ENCODE data around the gene LCN12. TPM values are rescaled to one million over a fixed set of nuclear protein-coding genes. Genes with fewer than 3 reads are reported as not detected.

LCN12 gene
- polyA plus RNA-seq, 1 donor (not counting 4 experiments of a cell fraction or from before 2014, with no cell fraction given), result not detected

- Histone ChIP-seq H4K20me1 (ENCODE audit: control insufficient read depth, extremely low read depth, insufficient read depth, low read length) (no peaks in the 10 kb centered on the region), H3K79me2 (ENCODE audit: control insufficient read depth, insufficient read depth, low read length) (peaks cover 9% of the 10 kb centered on the region), H3K36me3 (ENCODE audit: control insufficient read depth in 2 of 2, extremely low read depth in 1 of 2, insufficient read depth in 2 of 2, low read length in 2 of 2) (peaks cover 28 to 51% of the 10 kb centered on the region in 2 experiments), H2AFZ (ENCODE audit: control insufficient read depth, low read length) (no peak overlapping the region), H3K9me3 (ENCODE audit: control insufficient read depth, low read depth, low read length) (no peaks in the 10 kb centered on the region), H3K4me3 (ENCODE audit: control insufficient read depth in 2 of 3, extremely low read depth in 1 of 3, insufficient read depth in 2 of 3, low read depth in 1 of 3, low read length in 3 of 3) (no peak overlapping the region), H3K4me1 (ENCODE audit: control insufficient read depth, extremely low read depth, insufficient read depth, low read length) (no peaks in the 10 kb centered on the region), H3K27ac (ENCODE audit: control insufficient read depth, insufficient read depth, low read length) (no peak overlapping the region), H3K27me3 (ENCODE audit: control insufficient read depth, extremely low read depth, insufficient read depth, low read length) (no peaks in the 10 kb centered on the region), H3K4me2 (ENCODE audit: control insufficient read depth, extremely low read depth, insufficient read depth, low read depth, low read length) (no peak overlapping the region), H3K9ac (ENCODE audit: control insufficient read depth, extremely low read depth, insufficient read depth, low read length) (no peak overlapping the region), H3K9me1 (ENCODE audit: control insufficient read depth, extremely low read depth, insufficient read depth, low read length) (no peaks in the 10 kb centered on the region)
- FAIRE-seq (no peak), DNase-seq (ENCODE audit: low read depth, low spot score) (no peak)
- dilution Hi-C loops (cut with MboI; ENCODE audit: extremely low pct_ligation_motif_present, low sequenced_read_pairs), result no loop called here
- TF ChIP-seq CTCF (optimal IDR thresholded peaks at IDR 0.05 in 1 of 3, IDR thresholded peaks at IDR 0.05 in 1 of 3, conservative IDR thresholded peaks at IDR 0.05 in 1 of 3; ENCODE audit: extremely low read depth in 1 of 3, insufficient read depth in 2 of 3, low read length in 3 of 3), result no peak
- TF ChIP-seq EZH2 (IDR thresholded peaks at IDR 0.05; ENCODE audit: low read length), result no peak
Measured at GRCh38 chr9:136920069-136920468, 32.0 kb upstream of the LCN12 start.

- no peak overlapping the region for H3K27ac ChIP-seq (ENCODE audit: control insufficient read depth, insufficient read depth, low read length)
- FAIRE-seq, result no peak
Measured at GRCh38 chr9:136920734-136921231, 31.3 kb upstream of the LCN12 start.

More at GRCh38 chr9:136920734-136921231, 31.3 kb upstream of the LCN12 start:
- Histone ChIP-seq H3K4me3 (ENCODE audit: control insufficient read depth in 2 of 3, extremely low read depth in 1 of 3, insufficient read depth in 2 of 3, low read depth in 1 of 3, low read length in 3 of 3) (no peak overlapping the region), H3K4me2 (ENCODE audit: control insufficient read depth, extremely low read depth, insufficient read depth, low read depth, low read length) (no peak overlapping the region), H3K9ac (ENCODE audit: control insufficient read depth, extremely low read depth, insufficient read depth, low read length) (no peak overlapping the region), H2AFZ (ENCODE audit: control insufficient read depth, low read length) (no peak overlapping the region), H3K9me3 (ENCODE audit: control insufficient read depth, low read depth, low read length) (no peaks in the 10 kb centered on the region), H3K27me3 (ENCODE audit: control insufficient read depth, extremely low read depth, insufficient read depth, low read length) (no peaks in the 10 kb centered on the region), H3K79me2 (ENCODE audit: control insufficient read depth, insufficient read depth, low read length) (peaks cover 9% of the 10 kb centered on the region), H3K9me1 (ENCODE audit: control insufficient read depth, extremely low read depth, insufficient read depth, low read length) (no peaks in the 10 kb centered on the region), H3K4me1 (ENCODE audit: control insufficient read depth, extremely low read depth, insufficient read depth, low read length) (no peaks in the 10 kb centered on the region), H4K20me1 (ENCODE audit: control insufficient read depth, extremely low read depth, insufficient read depth, low read length) (no peaks in the 10 kb centered on the region), H3K36me3 (ENCODE audit: control insufficient read depth in 2 of 2, extremely low read depth in 1 of 2, insufficient read depth in 2 of 2, low read length in 2 of 2) (peaks cover 26 to 52% of the 10 kb centered on the region in 2 experiments)
- TF ChIP-seq CTCF (optimal IDR thresholded peaks at IDR 0.05 in 1 of 3, IDR thresholded peaks at IDR 0.05 in 1 of 3, conservative IDR thresholded peaks at IDR 0.05 in 1 of 3; ENCODE audit: extremely low read depth in 1 of 3, insufficient read depth in 2 of 3, low read length in 3 of 3), result no peak
- no peak for TF ChIP-seq EZH2 (IDR thresholded peaks at IDR 0.05; ENCODE audit: low read length)
- dilution Hi-C loops (cut with MboI; ENCODE audit: extremely low pct_ligation_motif_present, low sequenced_read_pairs), result no loop called here
- no peak for DNase-seq (ENCODE audit: low read depth, low spot score)
